ENCODE measurements around the gene TBC1D14. TPM values are rescaled to one million over a fixed set of nuclear protein-coding genes. Genes with fewer than 3 reads are reported as not detected.

Gene TBC1D14
- total RNA-seq, 4 donors from 2014 or later: 36.0 to 56.2 (median 41.4) TPM

- TF ChIP-seq POLR2A (IDR thresholded peaks at IDR 0.05) (no peak), CTCF (IDR thresholded peaks at IDR 0.05 in 4 of 5, conservative IDR thresholded peaks at IDR 0.05 in 1 of 5) (no peak)
- ATAC-seq (no peak), DNase-seq (no peak)
- Histone ChIP-seq H3K36me3 (peaks cover 0 to 2% of the 10 kb centered on the region in 2 donors), H3K27ac (peak overlapping the region in 3 of 4 donors; percentile 20 to 98 (median 93)), H3K4me3 (no peak overlapping the region), H3K9me3 (no peaks in the 10 kb centered on the region), H3K27me3 (no peaks in the 10 kb centered on the region), H3K4me1 (peaks cover 66 to 70% of the 10 kb centered on the region in 2 donors)
- intact Hi-C loops (cut with DNase I; ENCODE audit: low total_unique reads) (no loop called here), in situ Hi-C loops (cut with MboI; ENCODE audit: low sequenced_read_pairs in 4 of 4) (no loop called here)
Measured at GRCh38 chr4:6990661-6991060, 81.0 kb downstream of the TBC1D14 start.

- peaks cover 60 to 64% of the 10 kb centered on the region in 2 donors for H3K4me1 ChIP-seq
- in situ Hi-C loops (cut with MboI; ENCODE audit: low sequenced_read_pairs in 4 of 4) (no loop called here), intact Hi-C loops (cut with DNase I; ENCODE audit: low total_unique reads) (no loop called here)
- TF ChIP-seq CTCF (IDR thresholded peaks at IDR 0.05 in 4 of 5, conservative IDR thresholded peaks at IDR 0.05 in 1 of 5): no peak
- no peak for TF ChIP-seq POLR2A (IDR thresholded peaks at IDR 0.05)
- H3K36me3 ChIP-seq: peaks cover 0 to 8% of the 10 kb centered on the region in 2 donors
- H3K4me3 ChIP-seq: no peak overlapping the region
- DNase-seq (no peak), ATAC-seq (no peak)
- peak overlapping the region in 1 of 4 donors; percentile 98 for H3K27ac ChIP-seq
- no peaks in the 10 kb centered on the region for H3K9me3 ChIP-seq
- no peaks in the 10 kb centered on the region for H3K27me3 ChIP-seq
Measured at GRCh38 chr4:6991249-6991648, 81.6 kb downstream of the TBC1D14 start.

GRCh38 chr4:6991771-6992557, 82.3 kb downstream of the TBC1D14 start:
- H3K9me3 ChIP-seq: no peaks in the 10 kb centered on the region
- H3K27ac ChIP-seq: peak overlapping the region in 1 of 4 donors; percentile 98
- no peaks in the 10 kb centered on the region for H3K27me3 ChIP-seq
- TF ChIP-seq CTCF (IDR thresholded peaks at IDR 0.05 in 4 of 5, conservative IDR thresholded peaks at IDR 0.05 in 1 of 5) (no peak), POLR2A (IDR thresholded peaks at IDR 0.05) (no peak)
- no peak for ATAC-seq
- no peak for DNase-seq
- in situ Hi-C loops (cut with MboI; ENCODE audit: low sequenced_read_pairs in 4 of 4): no loop called here
- intact Hi-C loops (cut with DNase I; ENCODE audit: low total_unique reads): no loop called here
- peaks cover 0 to 15% of the 10 kb centered on the region in 2 donors for H3K36me3 ChIP-seq
- H3K4me1 ChIP-seq: peaks cover 60 to 64% of the 10 kb centered on the region in 2 donors
- H3K4me3 ChIP-seq: no peak overlapping the region

- no peaks in the 10 kb centered on the region for H3K27me3 ChIP-seq
- in situ Hi-C loops (cut with MboI; ENCODE audit: low sequenced_read_pairs in 4 of 4): no loop called here
- DNase-seq: no peak
- peaks cover 0 to 17% of the 10 kb centered on the region in 2 donors for H3K36me3 ChIP-seq
- ATAC-seq: peak in 1 of 2 donors; percentile 54
- H3K9me3 ChIP-seq: no peaks in the 10 kb centered on the region
- H3K27ac ChIP-seq: peak overlapping the region in 1 of 4 donors; percentile 25
- TF ChIP-seq POLR2A (IDR thresholded peaks at IDR 0.05) (no peak), CTCF (IDR thresholded peaks at IDR 0.05 in 4 of 5, conservative IDR thresholded peaks at IDR 0.05 in 1 of 5) (no peak)
- intact Hi-C loops (cut with DNase I; ENCODE audit: low total_unique reads): no loop called here
- peaks cover 52 to 62% of the 10 kb centered on the region in 2 donors for H3K4me1 ChIP-seq
- H3K4me3 ChIP-seq: no peak overlapping the region
Measured at GRCh38 chr4:6992728-6993677, 83.4 kb downstream of the TBC1D14 start.

Data from gastrocnemius medialis (tissue), 4 donors.